OCI-LY3 (cell line): ENCODE measurements around the gene TMEM135.

ENCODE experiments used
- EZH2phosphoT487 ChIP-seq: fragments of 200-600 bp; shearing (Covaris generic); IDR thresholded peaks from 2 replicates; pipeline ENCODE4 v1.6.1; 2018; ENCODE audit warnings: antibody characterized with exemption, mixed run types, low read depth
- TF ChIP-seq, protein P1 (sequence below): fragments of 200-600, 300-600 bp; sonication (generic); IDR thresholded peaks from 2 replicates; pipeline ENCODE4 v1.5.1; 2014; ENCODE audit warnings: antibody characterized with exemption, low read length, low read depth

DNA sequence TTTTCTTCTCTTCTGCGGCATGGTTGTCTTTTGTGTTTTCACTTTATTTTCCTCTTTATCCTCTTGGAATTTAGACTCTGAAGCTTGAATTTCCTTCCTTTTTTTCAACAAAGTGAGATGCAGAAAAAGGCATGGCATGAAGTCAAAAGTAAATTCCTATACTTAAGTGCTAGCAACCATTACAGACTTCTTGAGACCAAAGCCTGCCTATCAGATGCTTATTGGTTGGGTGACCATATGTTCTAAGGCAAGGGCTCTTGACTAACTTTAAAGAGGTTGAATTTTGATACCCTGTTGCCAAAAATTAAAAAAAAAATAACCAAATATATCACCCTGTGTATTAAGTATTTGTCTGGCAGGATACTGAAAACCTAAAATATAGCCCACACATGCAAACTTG lies 237.4 kb downstream of the TMEM135 start:
- TF ChIP-seq, protein P1, sequence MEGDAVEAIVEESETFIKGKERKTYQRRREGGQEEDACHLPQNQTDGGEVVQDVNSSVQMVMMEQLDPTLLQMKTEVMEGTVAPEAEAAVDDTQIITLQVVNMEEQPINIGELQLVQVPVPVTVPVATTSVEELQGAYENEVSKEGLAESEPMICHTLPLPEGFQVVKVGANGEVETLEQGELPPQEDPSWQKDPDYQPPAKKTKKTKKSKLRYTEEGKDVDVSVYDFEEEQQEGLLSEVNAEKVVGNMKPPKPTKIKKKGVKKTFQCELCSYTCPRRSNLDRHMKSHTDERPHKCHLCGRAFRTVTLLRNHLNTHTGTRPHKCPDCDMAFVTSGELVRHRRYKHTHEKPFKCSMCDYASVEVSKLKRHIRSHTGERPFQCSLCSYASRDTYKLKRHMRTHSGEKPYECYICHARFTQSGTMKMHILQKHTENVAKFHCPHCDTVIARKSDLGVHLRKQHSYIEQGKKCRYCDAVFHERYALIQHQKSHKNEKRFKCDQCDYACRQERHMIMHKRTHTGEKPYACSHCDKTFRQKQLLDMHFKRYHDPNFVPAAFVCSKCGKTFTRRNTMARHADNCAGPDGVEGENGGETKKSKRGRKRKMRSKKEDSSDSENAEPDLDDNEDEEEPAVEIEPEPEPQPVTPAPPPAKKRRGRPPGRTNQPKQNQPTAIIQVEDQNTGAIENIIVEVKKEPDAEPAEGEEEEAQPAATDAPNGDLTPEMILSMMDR = no peak
- TF ChIP-seq EZH2phosphoT487 = no peak
